GM12865 (cell line): ENCODE data around the gene SORCS2.

ENCODE experiments used
- DNase-seq: peaks from one replicate; pipeline ENCODE4 v3.0.0; 2010; ENCODE audit warnings: low read depth
- H3K4me3 ChIP-seq: 2 replicates; pipeline ENCODE4 v1.5.1; 2011; ENCODE audit warnings: mild to moderate bottlenecking, low read depth, low read length, control low read depth
- TF ChIP-seq, protein P1 (sequence below): IDR thresholded peaks from 2 replicates; pipeline ENCODE4 v1.5.1; 2011; ENCODE audit warnings: low read length, control low read depth, low read depth, inconsistent platforms; ENCODE audit not compliant: insufficient read depth; ENCODE audit errors: missing control alignments

The SORCS2 gene

DNA sequence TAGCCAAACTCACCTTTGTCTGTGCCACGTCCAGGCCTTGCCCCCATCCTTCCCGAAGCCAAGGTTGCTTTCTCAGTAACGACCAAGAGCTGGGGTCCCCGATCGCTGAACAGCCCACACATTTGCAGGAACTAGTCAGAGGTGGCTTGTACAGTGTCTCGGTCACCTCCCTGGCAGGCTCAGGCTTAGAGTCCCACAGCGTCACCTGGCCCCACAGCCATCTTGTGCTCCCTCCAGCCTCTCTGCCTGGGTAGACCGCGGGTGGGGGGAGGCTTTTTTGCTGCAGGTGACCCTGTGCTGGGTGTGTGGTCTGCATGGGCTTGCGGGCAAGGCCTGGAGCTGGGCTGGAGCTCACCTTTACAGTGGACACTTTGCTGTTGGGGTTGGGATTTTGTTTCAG is 182.2 kb downstream of the SORCS2 start:
- DNase-seq, result no peak
- TF ChIP-seq, protein P1, sequence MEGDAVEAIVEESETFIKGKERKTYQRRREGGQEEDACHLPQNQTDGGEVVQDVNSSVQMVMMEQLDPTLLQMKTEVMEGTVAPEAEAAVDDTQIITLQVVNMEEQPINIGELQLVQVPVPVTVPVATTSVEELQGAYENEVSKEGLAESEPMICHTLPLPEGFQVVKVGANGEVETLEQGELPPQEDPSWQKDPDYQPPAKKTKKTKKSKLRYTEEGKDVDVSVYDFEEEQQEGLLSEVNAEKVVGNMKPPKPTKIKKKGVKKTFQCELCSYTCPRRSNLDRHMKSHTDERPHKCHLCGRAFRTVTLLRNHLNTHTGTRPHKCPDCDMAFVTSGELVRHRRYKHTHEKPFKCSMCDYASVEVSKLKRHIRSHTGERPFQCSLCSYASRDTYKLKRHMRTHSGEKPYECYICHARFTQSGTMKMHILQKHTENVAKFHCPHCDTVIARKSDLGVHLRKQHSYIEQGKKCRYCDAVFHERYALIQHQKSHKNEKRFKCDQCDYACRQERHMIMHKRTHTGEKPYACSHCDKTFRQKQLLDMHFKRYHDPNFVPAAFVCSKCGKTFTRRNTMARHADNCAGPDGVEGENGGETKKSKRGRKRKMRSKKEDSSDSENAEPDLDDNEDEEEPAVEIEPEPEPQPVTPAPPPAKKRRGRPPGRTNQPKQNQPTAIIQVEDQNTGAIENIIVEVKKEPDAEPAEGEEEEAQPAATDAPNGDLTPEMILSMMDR, result no peak
- H3K4me3 ChIP-seq, result no peak overlapping the region

DNA sequence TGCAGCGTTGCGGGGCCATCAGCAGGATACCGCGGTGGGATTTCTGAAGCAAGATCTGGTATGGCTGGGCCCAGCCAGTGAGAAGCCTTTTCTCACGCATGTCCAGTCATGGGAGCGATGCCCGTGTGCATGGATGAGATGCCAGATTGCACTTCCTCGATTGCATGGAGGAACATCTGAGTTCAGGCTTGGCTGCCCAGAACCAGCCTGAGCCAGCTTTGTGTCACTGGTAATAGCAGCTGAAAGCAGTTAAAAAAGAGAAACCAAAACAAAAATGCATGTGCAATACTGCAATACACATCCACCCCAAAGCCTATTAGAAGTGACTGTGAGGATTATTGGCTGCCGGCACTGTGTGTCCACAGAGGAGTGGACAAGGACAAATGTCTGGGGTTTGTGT is 183.1 kb downstream of the SORCS2 start:
- DNase-seq, result no peak
- TF ChIP-seq, protein P1, result no peak
- no peak overlapping the region for H3K4me3 ChIP-seq

DNA sequence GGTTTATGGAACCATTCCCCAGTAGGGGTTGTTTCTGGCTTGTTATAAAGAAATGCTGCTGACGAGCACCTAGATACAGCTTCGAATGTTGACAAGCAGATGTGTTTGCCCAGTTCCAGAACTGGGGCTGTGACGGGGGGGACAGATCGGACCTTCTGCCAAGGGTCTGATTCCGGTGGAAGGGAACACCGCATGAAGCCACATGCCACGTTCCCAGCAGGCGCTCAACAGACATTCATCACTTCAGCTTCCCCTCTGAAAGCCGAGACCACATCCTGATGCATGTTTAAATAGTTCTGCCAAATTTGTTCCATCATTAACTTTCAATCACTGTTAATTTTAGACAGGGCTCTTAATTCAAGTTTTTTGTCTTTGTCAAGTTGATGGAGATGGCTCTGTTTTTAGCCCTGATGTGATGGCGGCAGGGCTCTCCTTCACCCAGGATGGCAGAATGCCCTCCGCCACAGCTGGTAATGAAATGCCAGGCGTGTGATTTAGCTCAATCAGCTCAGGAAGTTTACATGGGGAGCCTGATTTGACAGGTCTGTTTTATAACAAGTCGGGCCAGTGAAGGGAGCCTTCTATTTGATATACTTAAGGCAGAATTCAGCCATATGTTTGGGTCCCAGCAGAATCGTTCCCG is 185.0 kb downstream of the SORCS2 start:
- TF ChIP-seq, protein P1, result no peak
- no peak overlapping the region for H3K4me3 ChIP-seq
- no peak for DNase-seq

DNA sequence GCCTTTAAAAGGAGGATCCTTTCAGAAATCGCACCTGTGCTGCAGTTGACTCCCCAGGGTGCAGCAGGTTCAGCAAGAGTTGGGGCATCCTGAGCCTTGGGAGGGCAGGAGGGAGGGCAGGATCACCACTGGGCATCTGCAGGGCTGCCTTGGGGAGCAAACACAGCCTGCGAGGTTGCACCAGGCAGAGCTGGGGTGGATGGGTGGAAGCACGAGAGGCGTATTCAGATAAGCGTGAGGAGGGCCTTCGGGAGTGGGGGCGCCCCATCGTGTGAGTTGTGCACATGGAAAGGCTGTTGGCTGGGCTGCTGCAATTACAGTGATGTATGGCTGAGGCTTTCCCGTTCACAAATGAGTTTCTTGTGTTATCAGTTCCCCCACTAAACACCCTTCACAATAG is 186.8 kb downstream of the SORCS2 start:
- no peak overlapping the region for H3K4me3 ChIP-seq
- TF ChIP-seq, protein P1, result no peak
- no peak for DNase-seq

DNA sequence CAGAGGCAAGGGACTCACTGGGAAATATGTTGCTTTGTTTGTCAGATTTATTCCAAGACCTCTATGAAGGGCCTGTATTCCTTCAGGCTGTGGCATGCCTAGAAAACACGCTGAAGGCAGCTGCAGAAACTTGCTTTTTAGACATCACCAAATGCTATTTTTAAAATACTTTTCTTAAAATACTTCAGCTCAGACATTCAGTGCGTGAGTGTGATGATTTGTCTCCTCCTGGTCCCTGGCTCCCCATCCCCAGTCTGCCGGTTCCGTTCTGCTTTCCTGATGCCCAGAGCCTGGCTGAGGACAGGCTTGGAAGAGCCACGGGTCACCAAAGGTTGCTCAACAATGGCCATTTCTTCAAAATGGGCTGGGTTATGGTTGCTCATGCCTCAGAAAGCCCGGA is 187.4 kb downstream of the SORCS2 start:
- DNase-seq, result no peak
- no peak overlapping the region for H3K4me3 ChIP-seq
- TF ChIP-seq, protein P1, result no peak

DNA sequence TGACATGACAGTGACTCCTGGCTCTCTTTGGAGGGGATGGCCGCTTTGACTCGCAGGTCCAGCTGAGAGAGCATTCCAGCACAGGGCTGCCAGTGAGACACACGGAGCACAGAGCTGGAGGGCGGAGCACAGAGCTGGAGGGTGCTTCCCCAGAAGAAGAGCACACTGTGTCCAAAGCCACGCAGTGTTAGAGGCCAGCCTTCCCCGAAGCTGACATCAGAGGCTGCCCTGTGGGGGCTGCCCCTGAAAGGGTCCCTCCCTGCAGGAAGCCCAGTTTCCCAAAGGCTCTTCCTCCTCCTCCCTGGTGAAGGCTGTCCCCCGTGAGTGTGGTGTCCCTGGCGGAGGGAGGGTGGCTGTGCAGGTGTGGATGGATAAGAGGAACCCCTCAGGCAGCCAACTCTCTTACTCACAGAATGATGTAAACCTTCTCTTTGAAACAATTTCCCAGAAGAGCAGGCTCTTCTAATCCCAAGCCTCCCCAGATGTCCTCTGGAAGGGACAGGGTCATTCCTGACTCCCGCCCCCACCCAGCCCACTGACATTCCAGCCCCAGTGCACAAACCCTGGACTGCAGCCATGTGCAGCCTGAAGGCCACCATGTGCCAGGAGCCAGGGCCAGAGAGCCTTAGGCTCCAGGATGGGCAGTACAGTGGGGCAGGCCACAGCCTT is 189.0 kb downstream of the SORCS2 start:
- no peak for DNase-seq
- TF ChIP-seq, protein P1, result no peak
- H3K4me3 ChIP-seq, result no peak overlapping the region
